MCF 10A (cell line): ENCODE results near the gene AGAP1. TPM values are rescaled to one million over a fixed set of nuclear protein-coding genes. Genes with fewer than 3 reads are reported as not detected.

ENCODE experiments used
- BruUV-seq: library from RNA; stranded (reverse); fragments of 400-500 nt; replicated peaks from 2 replicates; lab custom pipeline; 2021; lab: Mats Ljungman, UMichigan
- CTCF ChIA-PET: fragments of 300-600 bp; sonication (Branson Sonifier 250); formaldehyde crosslinking; extraction: SDS; loops from one replicate; lab custom pipeline; 2021; ENCODE audit warnings: antibody characterized with exemption, inconsistent platforms; lab: Yijun Ruan, JAX
- POLR2A ChIA-PET: fragments of 300-600, 350-650 bp; sonication (Branson Sonifier 250); formaldehyde crosslinking; extraction: SDS; loops from one replicate; lab custom pipeline; 2020; ENCODE audit warnings: antibody characterized with exemption, inconsistent platforms; lab: Yijun Ruan, JAX
- DNase-seq: peaks from one replicate; pipeline ENCODE4 v3.0.0-alpha.2; 2018; ENCODE audit not compliant: unreplicated experiment
- H3K27ac Mint-ChIP-seq: one replicate; pipeline ENCODE4 v1.8.0; 2022; ENCODE audit warnings: mild to moderate bottlenecking, low read depth, mixed read lengths; ENCODE audit not compliant: unreplicated experiment
- H3K27me3 Mint-ChIP-seq: one replicate; pipeline ENCODE4 v1.8.0; 2022; ENCODE audit warnings: mixed read lengths; ENCODE audit not compliant: insufficient read depth, unreplicated experiment
- H3K36me3 Mint-ChIP-seq: one replicate; pipeline ENCODE4 v1.8.0; 2022; ENCODE audit warnings: mild to moderate bottlenecking, moderate library complexity, mixed read lengths; ENCODE audit not compliant: insufficient read depth, unreplicated experiment
- H3K4me1 Mint-ChIP-seq: one replicate; pipeline ENCODE4 v1.8.0; 2022; ENCODE audit warnings: mixed read lengths; ENCODE audit not compliant: insufficient read depth, unreplicated experiment
- H3K4me3 Mint-ChIP-seq: one replicate; pipeline ENCODE4 v1.8.0; 2022; ENCODE audit warnings: mild to moderate bottlenecking, moderate library complexity, mixed read lengths; ENCODE audit not compliant: unreplicated experiment
- H3K9me3 Mint-ChIP-seq: one replicate; pipeline ENCODE4 v1.8.0; 2022; ENCODE audit warnings: mixed read lengths; ENCODE audit not compliant: unreplicated experiment
- CTCF ChIP-seq: fragments of 200-600 bp; IDR thresholded peaks from one replicate; pipeline ENCODE4 v1.8.0; 2022; ENCODE audit warnings: antibody characterized with exemption, mild to moderate bottlenecking; ENCODE audit not compliant: unreplicated experiment
- intact Hi-C: fragments of 100-400 bp; cut with micrococcal nuclease; formaldehyde crosslinking; loops from 2 replicates; pipeline ENCODE4 v1.14.1; 2022
- total RNA-seq: library from RNA; stranded (reverse); gene quantifications from 2 replicates; pipeline ENCODE4 v1.2.3, GENCODE V29; 2022

The AGAP1 gene
- total RNA-seq, 1 experiment from 2014 or later = 41.3 TPM

- Mint-ChIP-seq H3K36me3 (no peaks in the 10 kb centered on the region), H3K27me3 (no peaks in the 10 kb centered on the region), H3K27ac (no peak overlapping the region), H3K4me3 (no peak overlapping the region), H3K4me1 (peaks cover 14% of the 10 kb centered on the region), H3K9me3 (no peaks in the 10 kb centered on the region)
- DNase-seq = no peak
- no peak for TF ChIP-seq CTCF
- CTCF ChIA-PET = no interaction called here
- intact Hi-C loops = no loop called here
- BruUV-seq = no TSS peak
- POLR2A ChIA-PET = no interaction called here
These were observed 588.2 kb downstream of the AGAP1 start for GRCh38 chr2:236082061-236082460.

DNA sequence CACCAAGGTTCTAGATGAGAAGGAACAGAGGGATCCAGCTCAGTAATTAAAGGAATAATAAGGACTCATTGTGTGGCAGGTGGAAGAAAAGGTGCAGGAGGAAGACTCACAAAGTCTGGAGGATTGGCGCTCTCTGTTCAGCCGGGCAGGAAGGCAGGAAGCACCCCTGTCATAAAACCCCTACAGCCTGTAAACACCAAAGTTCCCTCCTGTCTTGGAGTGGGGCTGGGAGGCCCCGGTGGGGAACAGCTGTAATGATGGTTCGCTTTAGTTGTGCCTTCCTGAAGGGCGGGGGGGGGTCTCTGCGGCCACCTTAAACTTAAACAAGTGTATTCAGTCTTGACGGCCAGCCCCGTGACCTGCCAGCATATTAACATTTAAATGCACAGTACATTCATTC is 590.1 kb downstream of the AGAP1 start:
- intact Hi-C loops = no loop called here
- H3K27ac Mint-ChIP-seq = no peak overlapping the region
- peaks cover under 1% of the 10 kb centered on the region for H3K4me1 Mint-ChIP-seq
- H3K9me3 Mint-ChIP-seq = no peaks in the 10 kb centered on the region
- no peak for DNase-seq
- no peaks in the 10 kb centered on the region for H3K27me3 Mint-ChIP-seq
- no TSS peak for BruUV-seq
- POLR2A ChIA-PET = interaction anchor here (0.6 to 1.1 kb wide), 2 partner anchors 17 to 25 kb away, joined by 4 to 6 read pairs; no protein-coding TSS in a partner anchor
- TF ChIP-seq CTCF = no peak
- no peak overlapping the region for H3K4me3 Mint-ChIP-seq
- H3K36me3 Mint-ChIP-seq = no peaks in the 10 kb centered on the region
- CTCF ChIA-PET = interaction anchor here (0.6 kb wide), 2 partner anchors 30 to 303 kb away, joined by 3 read pairs; no protein-coding TSS in a partner anchor

- POLR2A ChIA-PET = no interaction called here
- no peak for DNase-seq
- no peaks in the 10 kb centered on the region for H3K27me3 Mint-ChIP-seq
- no peak overlapping the region for H3K27ac Mint-ChIP-seq
- BruUV-seq = no TSS peak
- H3K36me3 Mint-ChIP-seq = no peaks in the 10 kb centered on the region
- CTCF ChIA-PET = no interaction called here
- no peak for TF ChIP-seq CTCF
- no peaks in the 10 kb centered on the region for H3K9me3 Mint-ChIP-seq
- intact Hi-C loops = no loop called here
- no peaks in the 10 kb centered on the region for H3K4me1 Mint-ChIP-seq
- no peak overlapping the region for H3K4me3 Mint-ChIP-seq
These were observed 591.4 kb downstream of the AGAP1 start for GRCh38 chr2:236085211-236085610.

DNA sequence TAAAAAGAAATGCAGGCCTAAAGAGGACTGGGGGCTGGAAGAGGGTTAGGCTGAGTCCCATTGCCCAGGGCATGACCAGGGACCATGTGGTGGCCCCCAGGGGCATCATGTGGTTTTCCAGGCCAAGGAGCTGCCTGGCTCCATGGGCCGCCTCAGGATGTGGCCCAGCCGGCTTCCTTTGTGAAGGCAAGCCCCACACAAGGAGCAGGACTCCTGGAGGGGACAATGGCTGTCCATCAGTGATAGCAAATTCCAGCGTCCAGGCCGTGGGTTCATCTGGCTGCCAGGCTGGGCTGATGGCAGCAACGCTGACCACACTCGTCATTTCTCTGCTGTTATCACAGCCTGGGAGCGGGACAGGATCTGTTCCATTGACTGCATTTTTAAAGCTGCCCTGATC is 591.8 kb downstream of the AGAP1 start:
- Mint-ChIP-seq H3K27ac (no peak overlapping the region), H3K36me3 (no peaks in the 10 kb centered on the region), H3K27me3 (no peaks in the 10 kb centered on the region), H3K4me1 (no peaks in the 10 kb centered on the region), H3K4me3 (no peak overlapping the region), H3K9me3 (no peaks in the 10 kb centered on the region)
- no peak for TF ChIP-seq CTCF
- DNase-seq = no peak
- CTCF ChIA-PET = interaction anchor here (0.5 to 0.7 kb wide), 2 partner anchors 84 to 358 kb away, joined by 3 read pairs; no protein-coding TSS in a partner anchor
- POLR2A ChIA-PET = no interaction called here
- intact Hi-C loops = no loop called here
- BruUV-seq = no TSS peak
